Globus pallidus (tissue), 1 donor: ENCODE data around the gene TARBP1.

Experiments
- DNase-seq: peaks from one replicate; pipeline ENCODE4 v3.0.0-alpha.2; 2015; ENCODE audit warnings: low spot score

The TARBP1 gene

DNA sequence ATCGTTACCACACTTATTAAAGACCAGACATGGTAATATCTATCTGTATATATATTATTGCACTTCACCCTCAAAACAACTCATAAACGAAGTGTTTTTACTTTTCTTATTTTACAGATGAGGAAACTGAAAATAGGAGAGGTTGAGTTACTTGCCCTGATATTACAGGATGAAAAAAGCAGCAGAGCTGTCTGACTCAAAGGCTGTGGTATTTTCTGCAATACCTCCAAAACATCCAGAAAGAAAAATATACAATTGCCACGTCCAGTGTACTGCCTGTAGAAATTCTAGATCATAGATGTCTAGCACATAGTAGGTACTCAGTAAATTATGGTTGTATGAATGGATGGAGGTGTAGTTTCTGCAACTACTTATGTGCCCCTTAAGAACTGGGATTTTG lies 5.2 kb upstream of the TARBP1 start:
- no peak for DNase-seq

DNA sequence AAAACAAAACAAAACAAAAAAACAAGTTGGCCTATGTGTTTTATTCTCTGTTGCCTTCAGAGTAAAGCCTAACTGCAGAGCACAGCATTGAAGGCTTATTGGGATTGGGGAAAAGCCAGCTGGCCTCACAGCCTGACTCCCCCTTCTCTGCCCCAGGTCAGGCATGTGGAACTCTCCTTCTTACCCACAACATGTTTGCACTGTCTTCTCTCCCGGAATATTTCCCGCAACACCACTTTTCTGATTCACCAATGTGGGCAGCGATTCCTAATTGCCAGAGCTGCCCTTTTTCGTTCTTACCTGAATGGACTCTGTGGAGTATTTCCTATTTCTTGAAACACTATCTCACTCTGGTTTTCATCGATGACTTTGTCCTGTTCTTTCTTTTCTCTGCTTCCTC lies 2.8 kb upstream of the TARBP1 start:
- DNase-seq, result no peak

DNA sequence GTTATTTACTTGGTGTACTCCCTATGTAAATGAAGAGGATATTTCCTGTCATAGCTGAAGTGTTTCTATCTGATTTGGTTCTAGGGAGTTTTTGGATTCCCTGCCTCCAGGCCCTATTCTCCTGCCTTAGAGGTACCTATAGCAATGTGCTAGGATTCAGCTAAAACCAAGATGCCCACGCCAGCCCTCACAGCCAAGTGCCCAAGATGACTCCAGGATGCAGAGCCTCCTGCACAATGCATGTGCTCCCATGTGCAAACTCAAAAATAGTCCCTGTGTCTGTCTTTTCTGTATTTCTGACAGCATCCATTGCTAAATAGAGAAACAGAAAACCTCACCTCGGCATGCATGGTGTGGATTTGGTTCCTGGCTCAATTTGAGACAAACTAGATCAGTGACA lies 887 bp upstream of the TARBP1 start:
- DNase-seq, result no peak

DNA sequence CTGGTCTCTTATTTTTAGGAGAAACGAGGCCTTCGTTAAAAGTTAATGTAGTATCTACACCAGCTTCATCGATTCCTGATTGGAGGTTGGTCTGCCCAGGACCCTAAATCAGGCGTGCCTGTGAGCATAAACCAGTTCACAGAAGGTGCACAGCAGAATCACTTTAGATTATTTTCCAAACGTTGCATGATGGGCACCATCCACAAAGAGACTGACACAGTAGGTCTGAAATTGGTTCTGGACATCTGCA lies 256 bp upstream of the TARBP1 start:
- DNase-seq, result no peak

DNA sequence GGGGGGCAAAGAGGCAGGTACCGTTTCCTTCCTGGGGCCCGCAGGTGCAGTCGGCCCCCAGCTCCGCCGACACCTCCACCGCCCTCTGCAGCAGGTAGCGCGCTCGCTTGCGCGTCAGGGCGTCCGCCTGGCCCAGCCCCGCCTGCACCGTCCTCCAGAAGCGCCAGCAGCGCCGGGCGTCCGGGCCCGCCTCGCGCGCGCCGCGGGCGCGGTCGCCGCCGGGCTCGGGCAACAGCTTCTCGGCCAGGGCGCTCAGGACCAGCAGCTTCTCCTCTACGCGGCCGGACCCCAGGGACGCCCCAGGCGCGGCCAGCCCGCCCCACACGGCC lies 863 bp downstream of the TARBP1 start:
- DNase-seq, result no peak

DNA sequence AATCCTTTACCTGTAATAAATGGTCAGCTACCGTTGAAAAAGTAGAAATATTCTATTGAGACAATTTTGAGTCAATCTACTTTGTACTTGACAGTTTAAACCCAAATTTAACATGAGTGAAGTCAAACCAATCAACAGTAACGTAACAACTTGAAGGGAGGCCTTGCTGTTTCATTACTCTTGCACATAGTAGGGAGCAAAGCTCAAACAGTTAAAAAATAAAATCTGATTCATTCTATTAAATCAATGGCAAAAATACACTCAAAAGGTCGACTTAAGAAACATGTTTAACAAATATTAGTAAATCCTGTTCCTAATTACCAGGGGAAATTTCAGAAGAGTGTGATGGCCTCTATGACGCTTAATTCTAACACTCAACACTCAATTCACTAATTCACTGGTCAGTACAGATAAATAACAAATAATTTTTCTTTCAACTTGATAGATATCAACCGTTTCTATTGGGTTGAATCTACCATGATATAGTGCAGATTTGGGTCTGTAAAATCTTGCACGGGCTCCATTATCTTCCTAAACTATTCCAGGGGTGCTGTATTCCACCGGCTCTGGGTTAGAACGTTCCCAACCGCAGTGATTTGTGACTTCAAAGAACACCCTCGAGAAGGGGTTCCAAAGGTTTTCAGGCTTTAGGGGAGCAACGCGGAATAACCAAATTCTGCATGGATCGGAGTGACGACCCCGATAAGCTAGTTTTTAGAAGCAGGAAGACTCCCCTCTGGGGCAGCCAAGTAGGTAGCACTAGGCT lies 1.4 kb downstream of the TARBP1 start:
- no peak for DNase-seq

DNA sequence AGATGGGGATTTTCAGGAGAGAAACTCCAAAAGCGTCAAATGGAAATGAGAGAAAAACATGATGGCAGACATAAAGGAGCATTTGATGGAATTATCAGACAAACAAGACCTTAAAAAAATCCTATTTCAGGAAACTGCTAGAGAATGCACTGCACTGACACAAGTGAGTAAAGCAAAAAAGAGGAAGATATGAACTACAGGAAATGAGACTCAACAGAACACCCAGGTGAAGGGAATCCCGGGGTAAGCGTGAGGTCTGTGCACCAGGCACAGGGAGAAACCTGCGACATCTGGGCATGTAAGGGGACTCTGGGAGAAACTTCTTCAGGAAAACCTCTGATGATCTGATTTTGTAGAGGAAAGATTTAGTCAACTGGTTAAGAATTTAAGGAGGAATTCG lies 2.8 kb downstream of the TARBP1 start:
- no peak for DNase-seq

DNA sequence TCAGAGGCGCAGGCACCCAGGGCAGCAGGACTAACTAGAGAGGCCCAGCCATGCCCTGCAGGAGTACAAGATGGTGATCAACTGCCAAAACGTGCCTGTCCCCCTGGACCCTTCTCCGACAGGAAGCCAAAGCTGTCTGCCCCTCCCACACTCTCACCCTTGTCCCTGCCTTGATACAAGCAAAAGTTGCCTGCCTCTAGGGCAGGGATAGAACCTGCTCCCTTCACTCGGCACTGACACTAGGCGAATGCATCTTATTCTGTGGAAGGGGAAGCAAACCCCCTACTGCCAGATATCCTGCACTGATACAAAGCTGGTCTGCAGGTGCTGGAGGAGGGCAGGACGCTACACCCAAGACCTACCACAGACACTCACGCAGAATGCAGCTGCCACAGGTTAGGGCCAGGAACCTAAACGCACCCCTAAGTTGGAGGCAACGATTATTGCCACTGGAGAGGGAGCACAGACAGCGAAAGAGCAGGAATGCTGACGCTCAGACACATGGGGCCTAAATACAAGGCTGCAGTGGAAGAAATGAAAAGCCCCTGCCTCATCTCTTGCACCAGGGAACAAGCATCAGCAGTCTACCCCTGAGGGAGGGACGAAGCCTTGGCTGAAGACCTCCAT lies 3.7 kb downstream of the TARBP1 start:
- no peak for DNase-seq

DNA sequence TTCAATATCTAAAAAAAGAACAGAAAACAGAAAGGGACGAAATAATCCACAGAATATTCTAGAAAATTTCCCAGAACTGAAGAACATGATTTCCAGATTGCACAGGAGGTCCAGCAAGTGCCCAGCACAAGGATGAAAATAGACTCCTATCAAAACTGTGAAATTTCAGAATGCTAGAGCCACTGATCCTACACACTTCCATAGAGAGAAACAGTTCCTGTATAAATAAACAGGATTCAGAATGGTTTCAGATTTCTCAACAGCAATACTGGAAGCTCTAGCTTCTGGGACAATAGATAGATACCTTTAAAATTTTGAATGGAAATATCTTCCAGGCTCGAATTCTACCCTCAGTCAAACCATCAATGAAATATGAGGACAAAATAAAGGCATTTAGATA lies 4.6 kb downstream of the TARBP1 start:
- no peak for DNase-seq

DNA sequence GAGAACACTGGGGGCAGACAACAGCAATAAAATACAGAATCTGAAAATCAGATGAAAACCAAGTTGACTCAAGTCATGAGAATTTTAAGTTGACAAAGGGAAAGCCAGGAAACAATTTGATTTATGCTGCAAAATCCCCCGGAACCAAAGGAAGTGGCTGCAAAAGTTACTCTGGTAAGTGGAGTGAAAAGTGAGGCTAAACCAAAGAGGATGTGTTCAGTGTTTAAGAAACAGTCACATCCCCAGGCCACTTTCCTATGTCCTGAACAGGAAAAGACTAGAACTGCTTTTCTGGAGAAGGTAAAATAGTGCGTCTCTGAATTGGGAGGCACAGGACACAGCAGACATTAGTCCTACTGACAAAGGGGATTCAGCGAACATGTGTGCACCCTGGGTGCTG lies 5.9 kb downstream of the TARBP1 start:
- no peak for DNase-seq

DNA sequence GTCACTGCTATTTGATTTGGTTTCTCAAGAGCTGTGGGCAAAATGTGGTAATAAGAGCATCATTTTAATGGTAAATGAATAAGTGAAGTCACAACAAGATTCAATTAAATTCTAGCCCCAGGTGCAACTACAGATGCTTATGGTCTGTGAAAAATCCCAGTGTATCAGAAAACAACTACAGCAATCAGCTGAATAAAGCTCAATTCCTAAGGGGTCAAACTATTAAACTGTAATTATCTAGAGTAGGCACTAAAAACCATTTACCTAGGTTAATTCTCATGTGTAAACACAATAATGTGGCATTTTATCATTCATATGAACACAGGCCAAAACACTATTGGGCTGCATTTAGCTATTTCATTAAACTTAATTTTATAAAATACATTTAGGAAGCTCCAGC lies 9.6 kb downstream of the TARBP1 start:
- DNase-seq, result no peak

DNA sequence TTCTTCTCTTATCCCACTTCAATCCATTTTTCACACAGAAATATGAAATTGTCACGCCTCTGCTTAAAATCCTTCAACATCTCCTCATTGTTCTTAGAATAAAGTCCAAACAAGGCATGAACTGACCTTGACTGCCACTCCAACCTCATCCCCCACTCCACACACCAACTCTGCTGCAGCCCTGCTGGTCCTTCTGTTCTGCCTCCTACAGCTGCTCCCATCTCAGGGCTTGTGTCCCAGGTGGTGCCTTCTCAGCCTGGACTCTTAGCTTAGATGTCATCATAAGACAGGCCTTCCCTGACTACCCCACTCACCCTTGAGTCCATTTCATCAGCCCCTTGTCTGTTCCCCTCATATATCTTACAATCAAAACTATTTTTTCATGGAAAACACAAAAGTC lies 10.4 kb downstream of the TARBP1 start:
- no peak for DNase-seq

DNA sequence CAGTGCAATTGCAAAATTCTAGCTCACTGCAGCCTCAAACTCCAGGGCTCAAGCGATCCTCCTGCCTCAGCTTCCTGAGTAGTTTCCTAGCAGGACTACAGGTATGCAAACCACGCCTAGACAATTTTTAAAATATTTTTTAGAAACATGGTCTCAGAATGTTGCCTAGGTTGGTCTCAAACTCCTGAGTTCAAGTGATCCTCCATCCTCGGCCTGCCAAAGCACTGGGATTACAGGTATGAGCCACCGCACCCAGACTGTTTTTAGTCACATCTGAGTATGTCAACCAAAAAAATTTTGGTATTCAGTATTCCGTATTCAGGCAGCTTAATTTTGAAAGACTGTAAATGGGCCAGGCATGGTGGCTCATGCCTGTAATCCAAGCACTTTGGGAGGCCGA lies 11.2 kb downstream of the TARBP1 start:
- DNase-seq, result no peak

DNA sequence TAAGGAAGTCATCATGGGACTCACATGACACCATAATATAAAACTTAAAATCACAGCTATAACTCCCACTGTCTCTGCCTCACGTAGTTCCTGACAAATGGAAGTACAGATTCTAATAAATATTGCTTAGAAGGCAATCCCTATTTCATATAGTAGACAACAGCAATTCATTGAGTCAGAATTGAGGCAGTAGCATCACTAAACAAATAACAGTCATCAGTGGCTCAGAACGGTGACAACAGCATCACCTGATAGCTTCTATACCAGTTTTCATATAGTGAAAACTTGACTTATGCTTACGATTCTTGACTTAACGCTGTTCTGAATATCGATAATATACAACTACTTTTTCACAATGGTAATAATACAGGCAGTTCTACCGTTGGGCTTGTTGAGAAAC lies 12.0 kb downstream of the TARBP1 start:
- DNase-seq, result no peak

DNA sequence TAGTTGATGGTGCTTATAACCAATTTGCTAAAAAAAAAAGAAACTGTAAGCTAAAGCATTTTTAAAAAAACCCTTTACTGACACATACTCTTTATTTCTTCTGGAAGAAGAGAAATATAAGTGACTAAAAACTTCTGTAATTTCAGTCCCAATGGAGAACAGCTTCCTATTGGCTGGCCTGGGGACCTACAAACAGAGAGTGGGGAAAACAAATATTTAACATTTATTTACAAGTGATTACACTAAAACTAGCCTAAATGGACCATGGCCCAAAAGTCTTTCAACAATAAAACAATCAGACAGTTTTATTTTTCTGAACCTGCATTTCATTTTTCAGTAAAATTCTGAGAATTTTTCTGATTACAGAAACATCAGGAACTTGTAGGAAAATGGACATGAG lies 15.2 kb downstream of the TARBP1 start:
- DNase-seq, result no peak

DNA sequence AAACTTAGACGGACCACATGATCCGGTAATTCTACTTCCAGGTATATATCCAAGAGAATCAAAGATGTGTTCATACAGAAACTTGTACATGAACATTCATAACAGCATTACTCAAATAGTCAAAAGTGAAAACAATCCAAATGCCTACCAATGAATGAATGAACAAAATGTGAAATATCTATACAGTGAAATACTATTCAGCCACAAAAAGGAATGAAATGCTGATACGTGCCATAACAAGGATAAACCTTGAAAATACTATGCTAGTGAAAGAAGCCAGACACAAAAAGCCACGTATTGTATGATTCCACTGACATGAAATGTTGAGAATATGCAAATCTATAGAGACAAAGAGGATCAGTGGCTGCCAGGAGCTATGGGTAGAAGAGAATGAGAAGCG lies 18.3 kb downstream of the TARBP1 start:
- no peak for DNase-seq

DNA sequence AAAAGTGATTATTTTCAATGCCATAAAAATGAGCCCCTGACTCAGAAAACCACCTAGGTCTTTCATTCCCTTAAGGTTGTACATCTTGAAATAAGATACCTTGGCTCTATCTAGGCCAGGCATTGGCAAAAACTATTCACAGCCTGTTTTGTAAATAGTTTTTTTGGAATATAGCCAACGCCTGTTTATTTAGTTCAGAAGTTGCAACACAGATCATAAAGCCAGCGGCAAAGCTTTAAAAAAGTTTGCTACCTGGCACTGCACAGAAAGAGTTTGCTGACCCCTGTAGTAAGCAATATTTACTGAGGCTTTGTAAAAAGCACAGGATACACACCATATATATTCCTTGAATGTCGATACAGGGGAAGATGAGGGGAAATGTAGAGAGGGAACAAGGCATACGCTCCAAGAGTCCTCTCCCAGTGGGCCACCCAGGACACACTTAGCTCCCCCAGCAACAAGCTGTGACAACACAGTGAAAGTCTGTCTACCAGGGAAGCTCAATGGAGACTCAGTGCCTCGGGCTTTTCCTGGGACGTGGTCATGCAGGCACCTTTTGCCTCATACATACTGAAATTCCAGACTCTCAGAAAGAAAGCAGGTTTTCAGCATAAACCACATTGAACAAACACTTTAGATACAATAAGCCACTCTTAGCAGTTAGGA lies 20.5 kb downstream of the TARBP1 start:
- DNase-seq, result no peak

DNA sequence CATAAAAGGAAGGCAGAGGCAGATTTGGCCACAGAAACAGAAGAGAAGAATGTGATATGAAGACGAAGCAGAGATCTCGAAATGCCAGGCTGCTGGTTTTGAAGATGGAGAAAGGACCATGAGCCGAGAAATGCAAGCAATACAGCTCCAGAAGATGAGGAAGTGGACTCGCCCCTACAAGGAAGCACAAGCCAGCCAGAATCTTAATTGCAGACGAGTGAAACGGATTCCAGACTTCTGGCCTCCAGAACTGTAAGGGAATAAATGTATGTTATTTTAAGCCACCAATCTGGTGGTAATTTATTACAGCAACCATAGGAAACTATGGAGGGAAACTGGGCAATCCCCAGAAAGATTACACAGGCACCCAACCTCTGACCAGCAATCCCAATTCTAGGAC lies 24.1 kb downstream of the TARBP1 start:
- DNase-seq, result no peak

DNA sequence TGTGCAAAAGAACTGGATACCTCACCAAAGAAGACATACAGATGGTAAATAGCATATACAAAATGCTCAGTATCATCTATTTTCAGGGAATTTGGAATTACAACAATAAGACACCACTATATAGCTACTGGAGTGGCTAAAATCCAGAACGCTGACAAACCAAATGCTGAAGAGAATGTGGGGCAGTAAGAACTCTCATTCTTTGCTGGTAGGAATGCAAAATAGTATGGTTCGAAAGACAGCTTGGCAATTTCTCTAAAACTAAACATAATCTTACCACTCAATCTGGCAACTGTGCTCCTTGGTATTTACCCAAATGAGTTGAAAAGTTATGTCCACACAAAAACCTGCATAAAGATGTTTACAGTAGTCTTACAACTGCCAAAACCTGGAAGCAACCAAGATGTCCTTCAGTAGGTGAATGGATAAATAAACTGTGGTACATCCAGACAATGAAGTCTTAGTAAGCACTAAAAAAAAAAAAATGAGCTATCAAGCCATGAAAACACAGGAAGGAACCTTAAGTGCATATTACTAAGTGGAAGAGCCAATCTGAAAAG lies 26.5 kb downstream of the TARBP1 start:
- DNase-seq, result no peak

DNA sequence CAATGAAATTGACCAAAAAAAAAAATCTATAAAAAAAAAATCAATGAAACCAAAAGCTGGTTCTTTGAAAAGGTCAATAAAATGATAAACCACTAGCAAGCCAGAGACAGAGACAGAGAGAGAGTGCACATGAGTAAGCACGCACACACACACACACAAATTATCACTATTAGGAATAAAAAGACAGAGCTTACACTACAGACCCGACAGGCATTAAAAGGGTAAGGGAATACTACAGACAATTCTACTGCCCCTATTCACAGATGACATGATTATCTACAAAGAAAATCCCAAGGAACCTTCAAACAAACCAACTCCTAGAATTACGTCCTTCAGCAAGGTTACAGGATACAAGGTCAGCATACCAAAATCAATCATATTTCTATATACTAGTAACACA lies 38.6 kb downstream of the TARBP1 start:
- DNase-seq, result no peak

DNA sequence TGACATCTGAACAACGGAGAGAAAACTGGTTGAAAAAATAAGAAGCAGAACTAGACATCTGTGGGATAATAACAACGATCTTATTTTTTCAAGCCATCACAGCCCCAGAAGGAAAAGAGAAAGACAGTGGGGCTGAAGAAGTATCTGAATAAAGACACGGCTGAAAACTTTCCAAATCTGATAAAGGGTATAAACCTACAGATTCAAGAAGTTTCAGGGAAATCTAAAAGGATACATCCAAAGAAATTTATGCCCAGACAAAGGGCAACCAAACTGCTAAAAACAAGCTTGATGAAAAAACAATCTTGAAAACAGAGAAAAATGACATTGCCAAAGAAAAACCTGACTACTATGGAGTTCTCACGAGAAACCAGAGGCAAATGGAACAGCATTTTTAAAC lies 40.4 kb downstream of the TARBP1 start:
- no peak for DNase-seq

DNA sequence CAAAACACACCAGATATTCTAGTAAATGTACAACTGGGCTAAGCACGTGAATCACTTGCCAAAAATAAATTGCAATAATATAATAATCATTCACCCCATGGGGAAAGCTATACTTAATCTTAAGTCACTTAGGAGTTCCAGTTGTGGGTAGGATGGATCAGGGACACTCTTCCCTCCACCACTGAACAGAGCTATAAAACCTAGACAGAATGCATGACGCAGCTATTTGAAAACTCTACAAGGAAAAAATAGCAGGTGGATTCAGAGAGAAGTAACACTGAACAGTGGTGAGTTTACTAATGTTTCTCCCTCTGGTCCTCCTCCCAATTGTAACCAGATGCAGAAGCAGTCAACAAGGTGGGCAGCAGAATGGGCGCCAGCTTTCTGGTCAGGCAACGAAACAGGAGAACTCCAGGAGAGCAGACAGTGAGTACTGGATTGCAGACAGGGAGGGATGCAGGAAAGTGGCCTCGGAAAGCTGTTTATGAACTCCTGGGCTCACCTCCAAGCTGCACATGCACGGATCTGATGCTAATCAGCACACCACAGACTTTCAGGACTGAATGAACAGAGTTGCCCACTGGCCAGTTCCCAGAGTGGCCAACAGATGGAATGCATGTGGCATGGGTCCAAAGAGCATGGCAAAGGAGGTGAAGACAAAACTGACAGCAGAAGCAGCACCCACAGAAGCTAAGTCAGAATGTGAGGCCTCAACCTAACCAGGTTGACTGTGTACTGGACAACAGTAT lies 41.4 kb downstream of the TARBP1 start:
- no peak for DNase-seq

DNA sequence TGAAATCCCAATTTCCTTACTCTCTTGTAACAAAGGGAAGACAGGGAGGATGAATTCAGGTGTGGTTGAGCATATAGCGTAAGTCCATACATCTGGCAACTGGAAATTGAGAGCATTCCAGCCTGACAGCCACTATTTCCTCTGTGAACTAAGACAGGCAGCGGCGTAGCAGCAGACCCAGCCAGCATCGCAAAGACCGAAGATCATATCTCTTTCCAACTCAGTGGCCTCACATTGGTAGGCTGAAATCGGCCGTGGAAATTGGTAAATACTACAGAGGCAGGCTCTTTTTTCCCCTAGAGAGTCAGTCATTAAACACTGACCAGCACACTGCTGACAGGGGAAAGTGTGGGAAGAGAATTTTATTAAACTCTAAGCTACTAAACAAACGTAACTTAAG lies 43.4 kb downstream of the TARBP1 start:
- DNase-seq, result no peak
